ENCODE measurements around the gene CDK14.

Gene CDK14

GRCh38 chr7:91031757-91032156, 435.6 kb downstream of the CDK14 start:
- no peak for DNase-seq

GRCh38 chr7:91033574-91033973, 437.5 kb downstream of the CDK14 start:
- no peak for DNase-seq

GRCh38 chr7:91034459-91035368, 438.6 kb downstream of the CDK14 start:
- peak; percentile 41 for DNase-seq

GRCh38 chr7:91039033-91039432, 442.9 kb downstream of the CDK14 start:
- no peak for DNase-seq

GRCh38 chr7:91041141-91041540, 445.0 kb downstream of the CDK14 start:
- no peak for DNase-seq

- DNase-seq: no peak
Observed at GRCh38 chr7:91041901-91042484, 445.9 kb downstream of the CDK14 start.

- DNase-seq: no peak
Observed at GRCh38 chr7:91043186-91043585, 447.1 kb downstream of the CDK14 start.

- DNase-seq: no peak
Observed at GRCh38 chr7:91043924-91044645, 448.0 kb downstream of the CDK14 start.

- no peak for DNase-seq
Observed at GRCh38 chr7:91045606-91046005, 449.5 kb downstream of the CDK14 start.

GRCh38 chr7:91046322-91047089, 450.4 kb downstream of the CDK14 start:
- DNase-seq: no peak

- no peak for DNase-seq
Observed at GRCh38 chr7:91047636-91048035, 451.5 kb downstream of the CDK14 start.

- DNase-seq: no peak
Observed at GRCh38 chr7:91050677-91051076, 454.6 kb downstream of the CDK14 start.

- no peak for DNase-seq
Observed at GRCh38 chr7:91051966-91052365, 455.8 kb downstream of the CDK14 start.

- DNase-seq: no peak
Observed at GRCh38 chr7:91054374-91054773, 458.3 kb downstream of the CDK14 start.

GRCh38 chr7:91055219-91055618, 459.1 kb downstream of the CDK14 start:
- no peak for DNase-seq

- DNase-seq: no peak
Observed at GRCh38 chr7:91062713-91063112, 466.6 kb downstream of the CDK14 start.

GRCh38 chr7:91064052-91064451, 467.9 kb downstream of the CDK14 start:
- no peak for DNase-seq

- DNase-seq: no peak
Observed at GRCh38 chr7:91064938-91065337, 468.8 kb downstream of the CDK14 start.

GRCh38 chr7:91066627-91067026, 470.5 kb downstream of the CDK14 start:
- DNase-seq: no peak

GRCh38 chr7:91067242-91067641, 471.1 kb downstream of the CDK14 start:
- DNase-seq: no peak

GRCh38 chr7:91068136-91068795, 472.1 kb downstream of the CDK14 start:
- no peak for DNase-seq

GRCh38 chr7:91069146-91069545, 473.0 kb downstream of the CDK14 start:
- DNase-seq: no peak
